MCF 10A (cell line): Measurements from ENCODE around the gene RGS1. TPM values are rescaled to one million over a fixed set of nuclear protein-coding genes. Genes with fewer than 3 reads are reported as not detected.

Source experiments
- BruUV-seq: library from RNA; stranded (reverse); fragments of 400-500 nt; replicated peaks from 2 replicates; lab custom pipeline; 2021; lab: Mats Ljungman, UMichigan
- CTCF ChIA-PET: fragments of 300-600 bp; sonication (Branson Sonifier 250); formaldehyde crosslinking; extraction: SDS; loops from one replicate; lab custom pipeline; 2021; ENCODE audit warnings: antibody characterized with exemption, inconsistent platforms; lab: Yijun Ruan, JAX
- POLR2A ChIA-PET: fragments of 300-600, 350-650 bp; sonication (Branson Sonifier 250); formaldehyde crosslinking; extraction: SDS; loops from one replicate; lab custom pipeline; 2020; ENCODE audit warnings: antibody characterized with exemption, inconsistent platforms; lab: Yijun Ruan, JAX
- DNase-seq: peaks from one replicate; pipeline ENCODE4 v3.0.0-alpha.2; 2018; ENCODE audit not compliant: unreplicated experiment
- H3K27ac Mint-ChIP-seq: one replicate; pipeline ENCODE4 v1.8.0; 2022; ENCODE audit warnings: mild to moderate bottlenecking, low read depth, mixed read lengths; ENCODE audit not compliant: unreplicated experiment
- H3K27me3 Mint-ChIP-seq: one replicate; pipeline ENCODE4 v1.8.0; 2022; ENCODE audit warnings: mixed read lengths; ENCODE audit not compliant: insufficient read depth, unreplicated experiment
- H3K36me3 Mint-ChIP-seq: one replicate; pipeline ENCODE4 v1.8.0; 2022; ENCODE audit warnings: mild to moderate bottlenecking, moderate library complexity, mixed read lengths; ENCODE audit not compliant: insufficient read depth, unreplicated experiment
- H3K4me1 Mint-ChIP-seq: one replicate; pipeline ENCODE4 v1.8.0; 2022; ENCODE audit warnings: mixed read lengths; ENCODE audit not compliant: insufficient read depth, unreplicated experiment
- H3K4me3 Mint-ChIP-seq: one replicate; pipeline ENCODE4 v1.8.0; 2022; ENCODE audit warnings: mild to moderate bottlenecking, moderate library complexity, mixed read lengths; ENCODE audit not compliant: unreplicated experiment
- H3K9me3 Mint-ChIP-seq: one replicate; pipeline ENCODE4 v1.8.0; 2022; ENCODE audit warnings: mixed read lengths; ENCODE audit not compliant: unreplicated experiment
- CTCF ChIP-seq: fragments of 200-600 bp; IDR thresholded peaks from one replicate; pipeline ENCODE4 v1.8.0; 2022; ENCODE audit warnings: antibody characterized with exemption, mild to moderate bottlenecking; ENCODE audit not compliant: unreplicated experiment
- intact Hi-C: fragments of 100-400 bp; cut with micrococcal nuclease; formaldehyde crosslinking; loops from 2 replicates; pipeline ENCODE4 v1.14.1; 2022
- total RNA-seq: library from RNA; stranded (reverse); gene quantifications from 2 replicates; pipeline ENCODE4 v1.2.3, GENCODE V29; 2022

The RGS1 gene
- total RNA-seq, 1 experiment from 2014 or later, result not detected

GRCh38 chr1:192534666-192535065 lies 40.9 kb upstream of the RGS1 start:
- ChIA-PET CTCF (interaction anchor here (0.5 kb wide), 1 partner anchor 122 kb away, joined by 3 read pairs; no protein-coding TSS in a partner anchor), POLR2A (no interaction called here)
- DNase-seq, result no peak
- Mint-ChIP-seq H3K4me1 (peaks cover 14% of the 10 kb centered on the region), H3K9me3 (no peaks in the 10 kb centered on the region), H3K4me3 (no peak overlapping the region), H3K27ac (no peak overlapping the region), H3K27me3 (no peaks in the 10 kb centered on the region), H3K36me3 (no peaks in the 10 kb centered on the region)
- no TSS peak for BruUV-seq
- intact Hi-C loops, result loop anchor here (5.0 kb wide), 1 partner anchor 47 kb away; no protein-coding TSS in a partner anchor
- TF ChIP-seq CTCF, result no peak

GRCh38 chr1:192535916-192536664 lies 39.5 kb upstream of the RGS1 start:
- Mint-ChIP-seq H3K4me3 (no peak overlapping the region), H3K4me1 (peaks cover 3% of the 10 kb centered on the region), H3K9me3 (no peaks in the 10 kb centered on the region), H3K27me3 (no peaks in the 10 kb centered on the region), H3K27ac (no peak overlapping the region), H3K36me3 (no peaks in the 10 kb centered on the region)
- no peak for TF ChIP-seq CTCF
- ChIA-PET POLR2A (no interaction called here), CTCF (no interaction called here)
- BruUV-seq, result no TSS peak
- no peak for DNase-seq
- intact Hi-C loops, result no loop called here

GRCh38 chr1:192538407-192539296 lies 36.9 kb upstream of the RGS1 start:
- Mint-ChIP-seq H3K9me3 (no peaks in the 10 kb centered on the region), H3K27ac (peak overlapping the region; percentile 84), H3K4me3 (no peak overlapping the region), H3K36me3 (no peaks in the 10 kb centered on the region), H3K27me3 (no peaks in the 10 kb centered on the region), H3K4me1 (no peaks in the 10 kb centered on the region)
- DNase-seq, result no peak
- no peak for TF ChIP-seq CTCF
- POLR2A ChIA-PET, result interaction anchor here (0.8 to 1.3 kb wide), 2 partner anchors 29 to 65 kb away, joined by 3 to 5 read pairs; no protein-coding TSS in a partner anchor
- intact Hi-C loops, result no loop called here
- BruUV-seq, result no TSS peak
- CTCF ChIA-PET, result interaction anchor here (0.6 to 3.4 kb wide), 5 partner anchors 29 to 168 kb away, joined by 3 to 13 read pairs (median 5); no protein-coding TSS in a partner anchor
